Endothelial cell of umbilical vein (primary cell): Measurements from ENCODE around the gene DCAF5. TPM values are rescaled to one million over a fixed set of nuclear protein-coding genes. Genes with fewer than 3 reads are reported as not detected.

Source experiments
- BruUV-seq: library from RNA; stranded (reverse); fragments of 400-500 nt; replicated peaks from 2 replicates; lab custom pipeline; 2021; lab: Mats Ljungman, UMichigan
- CTCF ChIA-PET: fragments of 300-600, 350-600 bp; sonication (Branson Sonifier 250); formaldehyde crosslinking; loops from one replicate; lab custom pipeline; 2021; ENCODE audit warnings: antibody characterized with exemption, inconsistent platforms; lab: Charles Lee
- POLR2A ChIA-PET: fragments of 300-600, 350-600 bp; sonication (Branson Sonifier 250); formaldehyde crosslinking; loops from one replicate; lab custom pipeline; 2021; ENCODE audit warnings: antibody characterized with exemption, inconsistent platforms; lab: Charles Lee
- DNase-seq: peaks from one replicate; pipeline ENCODE4 v3.0.0-alpha.2; 2011; ENCODE audit warnings: low read depth, low spot score
- FAIRE-seq: peaks from 2 replicates; lab custom pipeline; 2011; peaks lifted over from hg19 to GRCh38; lab: Jason Lieb, UNC
- H2AFZ ChIP-seq: 2 replicates; pipeline ENCODE4 v1.6.0; 2012; ENCODE audit warnings: low read depth, low read length, control low read depth, inconsistent platforms
- H3K27ac ChIP-seq: 2 replicates; pipeline ENCODE4 v1.5.1; 2011; ENCODE audit warnings: low read depth, mild to moderate bottlenecking, control low read depth, low read length, moderate library complexity; ENCODE audit not compliant: insufficient read depth
- H3K27me3 ChIP-seq, 2 experiments: 2 replicates each; pipeline versions ENCODE4 v1.6.0 to v1.6.1; 2011; ENCODE audit warnings: low read length in 2 of 2, mixed read lengths in 1 of 2; ENCODE audit not compliant: control insufficient read depth in 2 of 2, insufficient read depth in 2 of 2
- H3K36me3 ChIP-seq, 2 experiments: 2 replicates in 1 of 2; 3 replicates in 1 of 2; pipeline ENCODE4 v1.5.1; 2011; ENCODE audit warnings: low read length in 2 of 2, mild to moderate bottlenecking in 1 of 2, moderate library complexity in 1 of 2; ENCODE audit not compliant: control insufficient read depth in 2 of 2, insufficient read depth in 2 of 2; ENCODE audit errors: extremely low read depth in 1 of 2
- H3K4me1 ChIP-seq: 3 replicates; pipeline ENCODE4 v1.5.1; 2011; ENCODE audit warnings: mild to moderate bottlenecking, low read length; ENCODE audit not compliant: control insufficient read depth, insufficient read depth; ENCODE audit errors: extremely low read depth
- H3K4me2 ChIP-seq: 2 replicates; pipeline ENCODE4 v1.6.1; 2011; ENCODE audit warnings: low read length, control low read depth, mixed read lengths; ENCODE audit not compliant: insufficient read depth
- H3K4me3 ChIP-seq, 3 experiments: fragments of 200-600 bp in 1 of 3; sonication (generic), shearing (Covaris generic) in 1 of 3; replicated peaks in 1 of 3; 2 replicates each; pipeline ENCODE4 v1.5.1; 2011 to 2016; ENCODE audit warnings: control low read depth in 3 of 3, low read length in 3 of 3, mild to moderate bottlenecking in 2 of 3, inconsistent platforms in 1 of 3, low read depth in 1 of 3, moderate library complexity in 1 of 3; ENCODE audit not compliant: insufficient read depth in 1 of 3
- H3K79me2 ChIP-seq: 2 replicates; pipeline ENCODE4 v1.6.0; 2012; ENCODE audit warnings: low read length, inconsistent platforms; ENCODE audit not compliant: control insufficient read depth, insufficient read depth
- H3K9ac ChIP-seq: replicated peaks from 2 replicates; pipeline ENCODE3; 2011; ENCODE audit warnings: low read length, control low read depth; ENCODE audit not compliant: insufficient read depth; ENCODE audit errors: extremely low read depth
- H3K9me1 ChIP-seq: replicated peaks from 3 replicates; pipeline ENCODE4 v1.6.0; 2011; ENCODE audit warnings: mild to moderate bottlenecking, low read length; ENCODE audit not compliant: control insufficient read depth, insufficient read depth; ENCODE audit errors: extremely low read depth
- H3K9me3 ChIP-seq: replicated peaks from 2 replicates; pipeline ENCODE4 v1.5.1; 2012; ENCODE audit warnings: low read length, inconsistent platforms; ENCODE audit not compliant: control insufficient read depth, insufficient read depth
- H4K20me1 ChIP-seq: replicated peaks from 2 replicates; pipeline ENCODE3; 2011; ENCODE audit warnings: mild to moderate bottlenecking, low read length; ENCODE audit not compliant: control insufficient read depth, insufficient read depth; ENCODE audit errors: extremely low read depth
- CTCF ChIP-seq, 2 donors: IDR thresholded peaks; 1 replicate in 1 of 2; 2 replicates in 1 of 2; pipeline ENCODE4 v1.5.1; 2011; ENCODE audit warnings: low read length in 2 of 2, mild to moderate bottlenecking in 2 of 2, moderate library complexity in 2 of 2, control low read depth in 1 of 2, inconsistent platforms in 1 of 2, low read depth in 1 of 2; ENCODE audit not compliant: insufficient read depth in 1 of 2; ENCODE audit errors: extremely low read depth in 1 of 2
- JUN ChIP-seq: IDR thresholded peaks from 2 replicates; pipeline ENCODE4 v1.6.1; 2011; ENCODE audit warnings: borderline replicate concordance, low read depth; ENCODE audit not compliant: insufficient read length, insufficient read depth
- POLR2A ChIP-seq: IDR thresholded peaks from 2 replicates; pipeline ENCODE4 v1.6.1; 2012; ENCODE audit warnings: low read depth, mild to moderate bottlenecking, control low read depth, low read length
- POLR2AphosphoS5 ChIP-seq: IDR thresholded peaks from 2 replicates; pipeline ENCODE4 v1.6.1; 2012; ENCODE audit warnings: low read depth, mild to moderate bottlenecking, control low read depth, low read length, moderate library complexity; ENCODE audit not compliant: insufficient read depth
- dilution Hi-C: fragments of 300-500 bp; cut with MboI; formaldehyde crosslinking; loops from one replicate; pipeline ENCODE4 v1.15.0; 2019; ENCODE audit warnings: low sequenced_read_pairs; ENCODE audit not compliant: extremely low pct_ligation_motif_present
- intact Hi-C: fragments of 100-400 bp; cut with micrococcal nuclease; formaldehyde crosslinking; loops from one replicate; pipeline ENCODE4 v1.10.0; 2022
- polyA plus RNA-seq, 4 experiments: library from polyadenylated mRNA; depleted of rRNA in 3 of 4; stranded (reverse) in 3 of 4; unstranded in 1 of 4; fragments of >200 nt; gene quantifications; 2 replicates each; pipeline versions ENCODE4 v1.2.1 to v1.2.3, GENCODE V29; 2011 to 2012; ENCODE audit warnings: missing spikeins in 1 of 4
- total RNA-seq: library from RNA; stranded (reverse); gene quantifications from 2 replicates; pipeline ENCODE4 v1.2.3, GENCODE V29; 2021
- TF ChIP-seq, protein P1 (sequence below): IDR thresholded peaks from 2 replicates; pipeline ENCODE4 v1.6.1; 2011; ENCODE audit not compliant: insufficient read depth, insufficient read length

DCAF5 gene
- total and polyA plus RNA-seq, 2 donors (not counting 3 experiments of a cell fraction or from before 2014, with no cell fraction given), result 37.9 to 52.5 TPM

DNA sequence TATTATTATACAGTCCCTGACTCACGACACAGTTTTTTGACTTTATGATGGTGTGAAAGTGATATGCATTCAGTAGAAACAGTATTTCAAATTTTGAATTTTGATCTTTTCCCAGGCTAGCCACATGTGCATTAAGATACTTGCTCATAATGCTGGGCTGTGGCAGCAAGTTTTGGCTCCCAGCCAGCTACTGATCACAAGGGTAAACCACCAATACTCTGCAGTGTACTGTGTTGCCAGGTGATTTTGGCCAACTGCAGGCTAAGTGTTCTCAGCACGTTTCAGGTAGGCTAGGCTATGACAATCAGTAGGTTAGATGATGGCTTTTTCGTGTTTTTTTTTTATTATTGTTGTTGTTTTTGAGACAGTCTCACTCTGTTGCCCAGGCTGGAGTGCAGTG, 104.5 kb downstream of the DCAF5 start:
- peak; percentile 58 for DNase-seq
- Histone ChIP-seq H3K79me2 (no peaks in the 10 kb centered on the region), H3K9ac (no peak overlapping the region), H2AFZ (no peak overlapping the region), H3K9me3 (no peaks in the 10 kb centered on the region), H4K20me1 (no peaks in the 10 kb centered on the region), H3K4me3 (no peak overlapping the region), H3K36me3 (no peaks in the 10 kb centered on the region), H3K9me1 (no peaks in the 10 kb centered on the region), H3K4me1 (peaks cover 83% of the 10 kb centered on the region), H3K27me3 (no peaks in the 10 kb centered on the region), H3K4me2 (no peak overlapping the region), H3K27ac (no peak overlapping the region)
- CTCF ChIA-PET, result interaction anchor here (1.0 kb wide), 1 partner anchor 42 kb away, joined by 3 read pairs; no protein-coding TSS in a partner anchor
- TF ChIP-seq JUN (no peak), CTCF (IDR thresholded peaks at IDR 0.05; ENCODE audit: extremely low read depth in 1 of 2, insufficient read depth in 1 of 2, low read depth in 1 of 2, low read length in 2 of 2) (no peak)
- intact Hi-C loops (no loop called here), dilution Hi-C loops (no loop called here)
- no peak for FAIRE-seq
- POLR2A ChIA-PET, result interaction anchor here (0.6 to 0.7 kb wide), 2 partner anchors 65 to 90 kb away, joined by 3 read pairs; no protein-coding TSS in a partner anchor
- no TSS peak for BruUV-seq

GRCh38 chr14:69047255-69047654, 105.7 kb downstream of the DCAF5 start:
- dilution Hi-C loops (no loop called here), intact Hi-C loops (loop anchor here (2.0 kb wide), 1 partner anchor 42 kb away; no protein-coding TSS in a partner anchor)
- Histone ChIP-seq H3K27me3 (no peaks in the 10 kb centered on the region), H3K9me1 (no peaks in the 10 kb centered on the region), H3K79me2 (no peaks in the 10 kb centered on the region), H3K4me1 (peaks cover 80% of the 10 kb centered on the region), H3K9me3 (no peaks in the 10 kb centered on the region), H2AFZ (no peak overlapping the region), H3K4me3 (no peak overlapping the region), H4K20me1 (no peaks in the 10 kb centered on the region), H3K27ac (no peak overlapping the region), H3K4me2 (no peak overlapping the region), H3K36me3 (no peaks in the 10 kb centered on the region), H3K9ac (no peak overlapping the region)
- POLR2A ChIA-PET, result interaction anchor here (0.6 to 0.9 kb wide), 3 partner anchors 9 to 254 kb away, joined by 3 to 5 read pairs (median 4); partner anchors contain the start of gene ZFP36L1
- CTCF ChIA-PET, result interaction anchor here (0.7 to 4.8 kb wide), 10 partner anchors 9 to 88 kb away, joined by 3 to 24 read pairs (median 4); no protein-coding TSS in a partner anchor
- FAIRE-seq, result no peak
- TF ChIP-seq, protein P1, sequence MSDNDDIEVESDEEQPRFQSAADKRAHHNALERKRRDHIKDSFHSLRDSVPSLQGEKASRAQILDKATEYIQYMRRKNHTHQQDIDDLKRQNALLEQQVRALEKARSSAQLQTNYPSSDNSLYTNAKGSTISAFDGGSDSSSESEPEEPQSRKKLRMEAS, result no peak
- TF ChIP-seq POLR2A (no peak), POLR2AphosphoS5 (no peak)
- DNase-seq, result no peak
- no TSS peak for BruUV-seq
